Measurements from ENCODE around the gene OTUB1. TPM values are rescaled to one million over a fixed set of nuclear protein-coding genes. Genes with fewer than 3 reads are reported as not detected.

Gene OTUB1
- polyA plus RNA-seq, 2 of the 4 experiments (the other 2 are of a cell fraction), result 97.4 to 113 TPM

DNA sequence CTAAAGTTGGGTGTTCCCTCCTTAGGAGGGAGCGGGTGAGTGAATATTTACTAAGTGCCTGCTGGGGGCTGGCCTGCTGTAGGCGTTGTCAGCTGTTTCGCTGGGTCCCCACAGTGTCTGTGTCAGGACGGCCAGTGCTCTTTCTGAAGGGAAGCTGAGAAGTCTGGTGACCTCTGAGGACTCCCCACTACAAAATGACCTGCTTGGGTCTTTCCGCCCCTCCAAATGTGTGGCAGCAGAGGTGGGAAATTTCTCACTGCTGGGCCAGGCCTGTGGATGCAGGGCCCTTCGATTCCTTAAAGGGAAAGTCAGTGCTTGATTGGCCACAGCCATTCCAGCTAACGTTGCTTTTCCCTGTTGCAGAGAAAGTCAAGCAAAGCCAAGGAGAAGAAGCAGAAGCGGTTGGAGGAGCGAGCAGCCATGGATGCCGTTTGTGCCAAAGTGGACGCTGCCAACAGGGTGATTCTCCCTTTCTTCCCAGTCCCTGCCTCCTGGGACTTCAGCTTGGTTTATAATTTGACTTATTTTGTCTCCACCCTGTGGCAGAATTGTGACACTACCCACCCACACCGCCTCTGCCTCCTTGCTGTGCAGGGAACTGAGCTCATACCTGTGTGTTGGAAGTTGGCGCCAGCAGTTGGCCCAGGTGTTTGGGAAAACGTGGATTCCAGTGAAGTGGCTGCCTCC, 40.6 kb upstream of the OTUB1 start:
- ATAC-seq (peak; percentile 98 to 99), DNase-seq (ENCODE audit: low read depth in 1 of 2, low spot score in 1 of 2) (peak; percentile 75 to 82), FAIRE-seq (no peak)
- peak overlapping the region; percentile 32; the same call in 1 of the 3 replicates for H3K4me2 ChIP-seq
- H3K4me3 ChIP-seq, result no peak overlapping the region
- 0 out of 6 replicates have a peak overlapping the region, but pooled peaks of 1 of the 2 experiments have one; percentile 10 for H3K27ac ChIP-seq
- 55% methylated on average over 14 of the region's 14 CpGs for WGBS (ENCODE audit: missing lambda C conversion rate)
- no peaks in the 10 kb centered on the region for H3K9me3 ChIP-seq
- H3K4me1 ChIP-seq, result peaks cover 9% of the 10 kb centered on the region; the same call in 2 of the 3 replicates
- CTCF ChIA-PET, result interaction anchor here (0.6 to 10.2 kb wide), 54 partner anchors 9 to 466 kb away, joined by 3 to 236 read pairs (median 5); partner anchors contain the start of genes MARK2, RCOR2, SPINDOC and ZFTA
- TF ChIP-seq RAD21 (conservative IDR thresholded peaks at IDR 0.05 in 1 of 2, IDR thresholded peaks at IDR 0.05 in 1 of 2), result peak; percentile 79 to 81
- TF ChIP-seq, protein P1, sequence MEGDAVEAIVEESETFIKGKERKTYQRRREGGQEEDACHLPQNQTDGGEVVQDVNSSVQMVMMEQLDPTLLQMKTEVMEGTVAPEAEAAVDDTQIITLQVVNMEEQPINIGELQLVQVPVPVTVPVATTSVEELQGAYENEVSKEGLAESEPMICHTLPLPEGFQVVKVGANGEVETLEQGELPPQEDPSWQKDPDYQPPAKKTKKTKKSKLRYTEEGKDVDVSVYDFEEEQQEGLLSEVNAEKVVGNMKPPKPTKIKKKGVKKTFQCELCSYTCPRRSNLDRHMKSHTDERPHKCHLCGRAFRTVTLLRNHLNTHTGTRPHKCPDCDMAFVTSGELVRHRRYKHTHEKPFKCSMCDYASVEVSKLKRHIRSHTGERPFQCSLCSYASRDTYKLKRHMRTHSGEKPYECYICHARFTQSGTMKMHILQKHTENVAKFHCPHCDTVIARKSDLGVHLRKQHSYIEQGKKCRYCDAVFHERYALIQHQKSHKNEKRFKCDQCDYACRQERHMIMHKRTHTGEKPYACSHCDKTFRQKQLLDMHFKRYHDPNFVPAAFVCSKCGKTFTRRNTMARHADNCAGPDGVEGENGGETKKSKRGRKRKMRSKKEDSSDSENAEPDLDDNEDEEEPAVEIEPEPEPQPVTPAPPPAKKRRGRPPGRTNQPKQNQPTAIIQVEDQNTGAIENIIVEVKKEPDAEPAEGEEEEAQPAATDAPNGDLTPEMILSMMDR (IDR thresholded peaks at IDR 0.05), result peak; percentile 71
- TF ChIP-seq SMC3 (IDR thresholded peaks at IDR 0.05), result peak; percentile 83
- no peak for TF ChIP-seq KDM1A (IDR thresholded peaks at IDR 0.05; ENCODE audit: low read depth)
- POLR2A ChIA-PET, result interaction anchor here (1.3 kb wide), 1 partner anchor 107 kb away, joined by 9 read pairs; the partner anchor contains the start of gene MARK2

DNA sequence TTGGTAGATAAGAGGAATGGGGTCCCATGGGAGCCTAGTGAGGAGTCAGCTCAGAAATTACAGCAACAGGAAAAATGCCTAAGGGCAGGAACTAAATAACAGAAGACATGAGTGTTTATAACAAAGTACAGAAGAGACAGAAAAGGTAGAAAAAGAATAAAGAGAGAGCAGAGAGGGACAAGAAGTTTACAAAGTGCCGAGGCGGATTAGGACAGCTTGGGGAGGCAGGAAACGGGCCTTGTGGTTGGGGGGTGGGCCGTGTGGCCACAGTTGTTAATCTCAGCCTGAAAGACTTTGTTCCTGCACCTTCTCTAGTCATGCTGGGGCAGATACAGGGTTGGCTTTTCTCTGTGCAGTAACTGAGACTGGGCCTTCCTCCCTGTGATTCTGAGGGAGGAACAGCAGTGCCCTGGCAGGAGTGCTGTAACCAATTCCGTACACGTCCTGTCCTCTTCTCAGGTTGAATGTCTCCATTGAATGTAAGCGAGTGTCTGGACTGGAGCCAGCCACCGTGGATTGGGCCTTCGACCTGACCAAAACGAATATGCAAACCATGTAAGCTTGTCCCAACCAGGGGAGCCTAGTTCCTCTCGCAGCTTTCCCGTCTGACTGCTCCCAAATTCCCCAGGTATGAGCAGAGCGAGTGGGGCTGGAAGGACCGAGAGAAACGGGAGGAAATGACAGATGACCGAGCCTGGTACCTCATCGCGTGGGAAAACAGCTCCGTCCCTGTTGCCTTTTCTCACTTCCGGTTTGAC, 34.3 kb upstream of the OTUB1 start:
- H3K4me2 ChIP-seq, result no peak overlapping the region
- ATAC-seq (no peak), DNase-seq (ENCODE audit: low read depth in 1 of 2, low spot score in 1 of 2) (no peak)

DNA sequence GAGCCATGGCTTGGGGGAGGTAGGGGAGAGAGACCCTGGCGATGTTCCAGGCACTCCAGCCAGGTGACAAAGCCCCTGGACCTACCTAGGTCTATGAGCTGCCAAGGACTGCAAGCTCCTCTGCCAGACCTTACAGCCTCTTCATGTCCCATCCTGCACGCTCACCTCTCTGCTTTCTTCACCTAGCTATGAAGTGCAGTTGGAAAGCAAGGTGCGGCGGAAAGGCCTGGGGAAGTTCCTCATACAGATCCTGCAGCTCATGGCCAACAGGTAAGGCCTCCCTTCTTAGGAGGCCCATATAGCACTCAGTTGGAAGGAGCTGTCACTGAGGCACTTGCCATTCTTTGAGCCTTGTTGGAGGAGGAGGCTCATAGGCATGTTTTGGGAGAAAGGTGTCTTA, 33.7 kb upstream of the OTUB1 start:
- 92% methylated on average over 4 of the region's 4 CpGs for WGBS (ENCODE audit: missing lambda C conversion rate)
- ChIA-PET POLR2A (no interaction called here), CTCF (interaction anchor here (0.9 to 10.2 kb wide), 5 partner anchors 10 to 184 kb away, joined by 3 to 236 read pairs (median 4); partner anchors contain the start of genes MARK2 and ZFTA)
- FAIRE-seq (no peak), DNase-seq (ENCODE audit: low read depth in 1 of 2, low spot score in 1 of 2) (no peak), ATAC-seq (no peak)
- no peak overlapping the region for H3K27ac ChIP-seq
- H3K9me3 ChIP-seq, result no peaks in the 10 kb centered on the region
- TF ChIP-seq RFX5 (IDR thresholded peaks at IDR 0.05) (no peak), CHD2 (IDR thresholded peaks at IDR 0.05; ENCODE audit: low read length, partially characterized antibody) (no peak), EHMT2 (IDR thresholded peaks at IDR 0.05; ENCODE audit: low read depth) (no peak)
- no peak overlapping the region for H3K4me3 ChIP-seq
- H3K4me2 ChIP-seq, result no peak overlapping the region
- H3K4me1 ChIP-seq, result no peaks in the 10 kb centered on the region

More for the DNA sequence above, 34.3 kb upstream of the OTUB1 start:
- ChIA-PET CTCF (interaction anchor here (0.9 to 10.2 kb wide), 5 partner anchors 11 to 184 kb away, joined by 3 to 236 read pairs (median 4); partner anchors contain the start of genes MARK2 and ZFTA), POLR2A (no interaction called here)
- no peak for TF ChIP-seq HOXB5 (CRISPR knock-in tag; IDR thresholded peaks at IDR 0.05)
- TF ChIP-seq HOXA7 (CRISPR knock-in tag; IDR thresholded peaks at IDR 0.05), result no peak
- TF ChIP-seq ZFP36 (IDR thresholded peaks at IDR 0.05; ENCODE audit: borderline replicate concordance, partially characterized antibody), result no peak
- TF ChIP-seq EP300 (IDR thresholded peaks at IDR 0.05), result no peak
- TF ChIP-seq, protein P2, sequence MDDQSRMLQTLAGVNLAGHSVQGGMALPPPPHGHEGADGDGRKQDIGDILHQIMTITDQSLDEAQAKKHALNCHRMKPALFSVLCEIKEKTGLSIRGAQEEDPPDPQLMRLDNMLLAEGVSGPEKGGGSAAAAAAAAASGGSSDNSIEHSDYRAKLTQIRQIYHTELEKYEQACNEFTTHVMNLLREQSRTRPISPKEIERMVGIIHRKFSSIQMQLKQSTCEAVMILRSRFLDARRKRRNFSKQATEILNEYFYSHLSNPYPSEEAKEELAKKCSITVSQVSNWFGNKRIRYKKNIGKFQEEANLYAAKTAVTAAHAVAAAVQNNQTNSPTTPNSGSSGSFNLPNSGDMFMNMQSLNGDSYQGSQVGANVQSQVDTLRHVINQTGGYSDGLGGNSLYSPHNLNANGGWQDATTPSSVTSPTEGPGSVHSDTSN (IDR thresholded peaks at IDR 0.05), result no peak
- TF ChIP-seq ZC3H11A (IDR thresholded peaks at IDR 0.05), result no peak
- TF ChIP-seq POLR2AphosphoS2 (conservative IDR thresholded peaks at IDR 0.05; ENCODE audit: low read length), result no peak
- no peak for TF ChIP-seq RCOR1 (IDR thresholded peaks at IDR 0.05; ENCODE audit: low read depth, low read length)
- no peak for TF ChIP-seq MYC (IDR thresholded peaks at IDR 0.05; ENCODE audit: borderline replicate concordance, low read length)
- TF ChIP-seq KDM1A (IDR thresholded peaks at IDR 0.05; ENCODE audit: low read depth), result no peak
- no peak overlapping the region for H3K27ac ChIP-seq
- H3K4me1 ChIP-seq, result no peaks in the 10 kb centered on the region
- no peak overlapping the region for H3K4me3 ChIP-seq
- H3K9me3 ChIP-seq, result no peaks in the 10 kb centered on the region
- no peak for FAIRE-seq
- WGBS (ENCODE audit: missing lambda C conversion rate), result 91% methylated on average over 20 of the region's 20 CpGs
